ENCODE measurements around the gene ZNG1A. TPM values are rescaled to one million over a fixed set of nuclear protein-coding genes. Genes with fewer than 3 reads are reported as not detected.

Gene ZNG1A
- total and polyA plus RNA-seq, 2 experiments from 2014 or later, result 70.3 to 180 TPM

DNA sequence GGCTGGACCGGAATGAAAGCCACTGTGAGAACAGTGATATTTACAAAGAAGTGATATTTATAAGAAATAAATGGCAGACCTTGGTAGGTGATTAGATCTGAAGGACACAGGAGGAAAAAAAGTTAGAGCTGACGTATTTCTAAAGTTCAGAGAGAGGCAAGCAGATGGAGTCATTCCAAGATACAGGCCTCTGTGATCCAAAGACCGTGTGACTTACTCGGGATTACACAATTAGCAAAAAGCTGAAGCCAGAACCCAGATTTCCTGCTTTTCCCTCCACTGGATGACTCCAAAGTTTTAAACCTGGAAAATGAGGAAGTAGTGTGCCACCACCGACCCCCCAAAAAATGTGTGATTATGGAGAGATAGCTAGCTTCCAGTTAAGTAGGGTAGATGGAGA, 32.7 kb upstream of the ZNG1A start:
- Histone ChIP-seq H3K9me2 (ENCODE audit: insufficient read depth) (no peaks in the 10 kb centered on the region; the same call in 1 of the 2 replicates), H3K4me1 (ENCODE audit: insufficient read depth) (peaks cover 6% of the 10 kb centered on the region), H3K36me3 (ENCODE audit: insufficient read depth) (no peaks in the 10 kb centered on the region), H3K4me3 (no peak overlapping the region), H3K27ac (ENCODE audit: low read depth) (no peak overlapping the region), H3K4me2 (no peak overlapping the region), H4K20me1 (replicated peaks; ENCODE audit: insufficient read depth) (no peaks in the 10 kb centered on the region), H3F3A (replicated peaks; ENCODE audit: low read depth) (peaks cover 6% of the 10 kb centered on the region; the same call in 1 of the 2 replicates), H3K79me2 (replicated peaks; ENCODE audit: insufficient read depth) (no peaks in the 10 kb centered on the region), H3K27me3 (ENCODE audit: insufficient read depth) (peaks cover 44% of the 10 kb centered on the region), H2AFZ (no peak overlapping the region)
- TF ChIP-seq POLR2AphosphoS5 (IDR thresholded peaks at IDR 0.05; ENCODE audit: low read depth) (no peak), STAT1 (IDR thresholded peaks at IDR 0.05; ENCODE audit: unreplicated experiment) (no peak), EZH2 (IDR thresholded peaks at IDR 0.05; ENCODE audit: low read depth, unreplicated experiment) (no peak), CREB1 (CRISPR knock-in tag; IDR thresholded peaks at IDR 0.05; ENCODE audit: low read depth) (no peak), EZH2phosphoT487 (IDR thresholded peaks at IDR 0.05; ENCODE audit: unreplicated experiment) (no peak), ZNF331 (CRISPR knock-in tag; IDR thresholded peaks at IDR 0.05; ENCODE audit: low read depth) (no peak), JUNB (IDR thresholded peaks at IDR 0.05; ENCODE audit: unreplicated experiment) (no peak)
- TF ChIP-seq, protein P1, sequence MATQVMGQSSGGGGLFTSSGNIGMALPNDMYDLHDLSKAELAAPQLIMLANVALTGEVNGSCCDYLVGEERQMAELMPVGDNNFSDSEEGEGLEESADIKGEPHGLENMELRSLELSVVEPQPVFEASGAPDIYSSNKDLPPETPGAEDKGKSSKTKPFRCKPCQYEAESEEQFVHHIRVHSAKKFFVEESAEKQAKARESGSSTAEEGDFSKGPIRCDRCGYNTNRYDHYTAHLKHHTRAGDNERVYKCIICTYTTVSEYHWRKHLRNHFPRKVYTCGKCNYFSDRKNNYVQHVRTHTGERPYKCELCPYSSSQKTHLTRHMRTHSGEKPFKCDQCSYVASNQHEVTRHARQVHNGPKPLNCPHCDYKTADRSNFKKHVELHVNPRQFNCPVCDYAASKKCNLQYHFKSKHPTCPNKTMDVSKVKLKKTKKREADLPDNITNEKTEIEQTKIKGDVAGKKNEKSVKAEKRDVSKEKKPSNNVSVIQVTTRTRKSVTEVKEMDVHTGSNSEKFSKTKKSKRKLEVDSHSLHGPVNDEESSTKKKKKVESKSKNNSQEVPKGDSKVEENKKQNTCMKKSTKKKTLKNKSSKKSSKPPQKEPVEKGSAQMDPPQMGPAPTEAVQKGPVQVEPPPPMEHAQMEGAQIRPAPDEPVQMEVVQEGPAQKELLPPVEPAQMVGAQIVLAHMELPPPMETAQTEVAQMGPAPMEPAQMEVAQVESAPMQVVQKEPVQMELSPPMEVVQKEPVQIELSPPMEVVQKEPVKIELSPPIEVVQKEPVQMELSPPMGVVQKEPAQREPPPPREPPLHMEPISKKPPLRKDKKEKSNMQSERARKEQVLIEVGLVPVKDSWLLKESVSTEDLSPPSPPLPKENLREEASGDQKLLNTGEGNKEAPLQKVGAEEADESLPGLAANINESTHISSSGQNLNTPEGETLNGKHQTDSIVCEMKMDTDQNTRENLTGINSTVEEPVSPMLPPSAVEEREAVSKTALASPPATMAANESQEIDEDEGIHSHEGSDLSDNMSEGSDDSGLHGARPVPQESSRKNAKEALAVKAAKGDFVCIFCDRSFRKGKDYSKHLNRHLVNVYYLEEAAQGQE (IDR thresholded peaks at IDR 0.05; ENCODE audit: unreplicated experiment), result no peak
- TF ChIP-seq, protein P2, sequence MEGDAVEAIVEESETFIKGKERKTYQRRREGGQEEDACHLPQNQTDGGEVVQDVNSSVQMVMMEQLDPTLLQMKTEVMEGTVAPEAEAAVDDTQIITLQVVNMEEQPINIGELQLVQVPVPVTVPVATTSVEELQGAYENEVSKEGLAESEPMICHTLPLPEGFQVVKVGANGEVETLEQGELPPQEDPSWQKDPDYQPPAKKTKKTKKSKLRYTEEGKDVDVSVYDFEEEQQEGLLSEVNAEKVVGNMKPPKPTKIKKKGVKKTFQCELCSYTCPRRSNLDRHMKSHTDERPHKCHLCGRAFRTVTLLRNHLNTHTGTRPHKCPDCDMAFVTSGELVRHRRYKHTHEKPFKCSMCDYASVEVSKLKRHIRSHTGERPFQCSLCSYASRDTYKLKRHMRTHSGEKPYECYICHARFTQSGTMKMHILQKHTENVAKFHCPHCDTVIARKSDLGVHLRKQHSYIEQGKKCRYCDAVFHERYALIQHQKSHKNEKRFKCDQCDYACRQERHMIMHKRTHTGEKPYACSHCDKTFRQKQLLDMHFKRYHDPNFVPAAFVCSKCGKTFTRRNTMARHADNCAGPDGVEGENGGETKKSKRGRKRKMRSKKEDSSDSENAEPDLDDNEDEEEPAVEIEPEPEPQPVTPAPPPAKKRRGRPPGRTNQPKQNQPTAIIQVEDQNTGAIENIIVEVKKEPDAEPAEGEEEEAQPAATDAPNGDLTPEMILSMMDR (conservative IDR thresholded peaks at IDR 0.05; ENCODE audit: low read depth in 2 of 2), result no peak
- TF ChIP-seq, protein P3, sequence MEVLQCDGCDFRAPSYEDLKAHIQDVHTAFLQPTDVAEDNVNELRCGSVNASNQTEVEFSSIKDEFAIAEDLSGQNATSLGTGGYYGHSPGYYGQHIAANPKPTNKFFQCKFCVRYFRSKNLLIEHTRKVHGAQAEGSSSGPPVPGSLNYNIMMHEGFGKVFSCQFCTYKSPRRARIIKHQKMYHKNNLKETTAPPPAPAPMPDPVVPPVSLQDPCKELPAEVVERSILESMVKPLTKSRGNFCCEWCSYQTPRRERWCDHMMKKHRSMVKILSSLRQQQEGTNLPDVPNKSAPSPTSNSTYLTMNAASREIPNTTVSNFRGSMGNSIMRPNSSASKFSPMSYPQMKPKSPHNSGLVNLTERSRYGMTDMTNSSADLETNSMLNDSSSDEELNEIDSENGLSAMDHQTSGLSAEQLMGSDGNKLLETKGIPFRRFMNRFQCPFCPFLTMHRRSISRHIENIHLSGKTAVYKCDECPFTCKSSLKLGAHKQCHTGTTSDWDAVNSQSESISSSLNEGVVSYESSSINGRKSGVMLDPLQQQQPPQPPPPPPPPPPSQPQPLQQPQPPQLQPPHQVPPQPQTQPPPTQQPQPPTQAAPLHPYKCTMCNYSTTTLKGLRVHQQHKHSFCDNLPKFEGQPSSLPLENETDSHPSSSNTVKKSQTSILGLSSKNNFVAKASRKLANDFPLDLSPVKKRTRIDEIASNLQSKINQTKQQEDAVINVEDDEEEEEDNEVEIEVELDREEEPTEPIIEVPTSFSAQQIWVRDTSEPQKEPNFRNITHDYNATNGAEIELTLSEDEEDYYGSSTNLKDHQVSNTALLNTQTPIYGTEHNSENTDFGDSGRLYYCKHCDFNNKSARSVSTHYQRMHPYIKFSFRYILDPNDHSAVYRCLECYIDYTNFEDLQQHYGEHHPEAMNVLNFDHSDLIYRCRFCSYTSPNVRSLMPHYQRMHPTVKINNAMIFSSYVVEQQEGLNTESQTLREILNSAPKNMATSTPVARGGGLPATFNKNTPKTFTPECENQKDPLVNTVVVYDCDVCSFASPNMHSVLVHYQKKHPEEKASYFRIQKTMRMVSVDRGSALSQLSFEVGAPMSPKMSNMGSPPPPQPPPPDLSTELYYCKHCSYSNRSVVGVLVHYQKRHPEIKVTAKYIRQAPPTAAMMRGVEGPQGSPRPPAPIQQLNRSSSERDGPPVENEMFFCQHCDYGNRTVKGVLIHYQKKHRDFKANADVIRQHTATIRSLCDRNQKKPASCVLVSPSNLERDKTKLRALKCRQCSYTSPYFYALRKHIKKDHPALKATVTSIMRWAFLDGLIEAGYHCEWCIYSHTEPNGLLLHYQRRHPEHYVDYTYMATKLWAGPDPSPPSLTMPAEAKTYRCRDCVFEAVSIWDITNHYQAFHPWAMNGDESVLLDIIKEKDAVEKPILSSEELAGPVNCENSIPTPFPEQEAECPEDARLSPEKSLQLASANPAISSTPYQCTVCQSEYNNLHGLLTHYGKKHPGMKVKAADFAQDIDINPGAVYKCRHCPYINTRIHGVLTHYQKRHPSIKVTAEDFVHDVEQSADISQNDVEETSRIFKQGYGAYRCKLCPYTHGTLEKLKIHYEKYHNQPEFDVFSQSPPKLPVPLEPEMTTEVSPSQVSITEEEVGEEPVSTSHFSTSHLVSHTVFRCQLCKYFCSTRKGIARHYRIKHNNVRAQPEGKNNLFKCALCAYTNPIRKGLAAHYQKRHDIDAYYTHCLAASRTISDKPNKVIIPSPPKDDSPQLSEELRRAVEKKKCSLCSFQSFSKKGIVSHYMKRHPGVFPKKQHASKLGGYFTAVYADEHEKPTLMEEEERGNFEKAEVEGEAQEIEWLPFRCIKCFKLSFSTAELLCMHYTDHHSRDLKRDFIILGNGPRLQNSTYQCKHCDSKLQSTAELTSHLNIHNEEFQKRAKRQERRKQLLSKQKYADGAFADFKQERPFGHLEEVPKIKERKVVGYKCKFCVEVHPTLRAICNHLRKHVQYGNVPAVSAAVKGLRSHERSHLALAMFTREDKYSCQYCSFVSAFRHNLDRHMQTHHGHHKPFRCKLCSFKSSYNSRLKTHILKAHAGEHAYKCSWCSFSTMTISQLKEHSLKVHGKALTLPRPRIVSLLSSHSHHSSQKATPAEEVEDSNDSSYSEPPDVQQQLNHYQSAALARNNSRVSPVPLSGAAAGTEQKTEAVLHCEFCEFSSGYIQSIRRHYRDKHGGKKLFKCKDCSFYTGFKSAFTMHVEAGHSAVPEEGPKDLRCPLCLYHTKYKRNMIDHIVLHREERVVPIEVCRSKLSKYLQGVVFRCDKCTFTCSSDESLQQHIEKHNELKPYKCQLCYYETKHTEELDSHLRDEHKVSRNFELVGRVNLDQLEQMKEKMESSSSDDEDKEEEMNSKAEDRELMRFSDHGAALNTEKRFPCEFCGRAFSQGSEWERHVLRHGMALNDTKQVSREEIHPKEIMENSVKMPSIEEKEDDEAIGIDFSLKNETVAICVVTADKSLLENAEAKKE (CRISPR knock-in tag; IDR thresholded peaks at IDR 0.05), result no peak
- DNase-seq (ENCODE audit: low spot score), result no peak
- Mint-ChIP-seq H3K27me3 (ENCODE audit: insufficient read depth, low read depth, poor library complexity) (peaks cover 24% of the 10 kb centered on the region), H3K4me3 (no peak overlapping the region), H3K36me3 (ENCODE audit: low read depth) (no peaks in the 10 kb centered on the region), H3K9me3 (no peaks in the 10 kb centered on the region; the same call in 2 of the 3 replicates), H3K4me1 (peaks cover 2% of the 10 kb centered on the region; the same call in 2 of the 3 replicates), H3K27ac (no peak overlapping the region)
- no peak for ATAC-seq
